Measurements from ENCODE around the gene THBS1. TPM values are rescaled to one million over a fixed set of nuclear protein-coding genes. Genes with fewer than 3 reads are reported as not detected.

THBS1 gene
- total RNA-seq, 2 experiments from 2014 or later, result 5.4 to 6.0 TPM

DNA sequence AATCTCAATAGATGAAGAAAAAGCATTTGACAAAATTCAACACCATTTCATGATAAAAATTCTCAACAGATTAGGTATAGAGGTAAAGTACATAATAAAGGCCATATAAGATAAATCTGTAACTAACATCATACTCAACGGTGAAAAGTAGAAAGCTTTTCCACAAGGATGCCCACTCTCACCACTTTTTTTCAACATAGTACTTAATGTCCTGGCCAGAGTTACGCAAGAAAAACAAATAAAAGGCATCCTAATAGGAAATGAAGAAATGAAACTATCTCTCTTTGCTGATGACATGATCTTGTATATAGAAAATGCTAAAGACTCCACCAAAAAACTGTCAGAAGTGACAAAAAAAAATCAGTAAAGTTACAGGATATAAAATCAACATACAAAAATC lies 33.0 kb downstream of the THBS1 start:
- H3K27me3 Mint-ChIP-seq, result no peaks in the 10 kb centered on the region
- H3K4me3 Mint-ChIP-seq, result no peak overlapping the region
- POLR2A ChIA-PET, result no interaction called here

GRCh38 chr15:39616731-39617455 lies 36.0 kb downstream of the THBS1 start:
- POLR2A ChIA-PET, result no interaction called here
- Mint-ChIP-seq H3K27ac (peak overlapping the region; percentile 4), H3K36me3 (peaks cover 13% of the 10 kb centered on the region), H3K4me3 (no peak overlapping the region), H3K27me3 (no peaks in the 10 kb centered on the region), H3K9me3 (peaks cover 17% of the 10 kb centered on the region), H3K4me1 (peaks cover 3% of the 10 kb centered on the region)
- no peak for ATAC-seq (ENCODE audit: low read depth)
- no peak for DNase-seq

More for the DNA sequence above, 33.0 kb downstream of the THBS1 start:
- Mint-ChIP-seq H3K4me1 (peaks cover 1% of the 10 kb centered on the region), H3K9me3 (peaks cover 14% of the 10 kb centered on the region), H3K27ac (no peak overlapping the region), H3K36me3 (peaks cover 10% of the 10 kb centered on the region)
- DNase-seq, result no peak
- ATAC-seq (ENCODE audit: low read depth), result no peak

- Mint-ChIP-seq H3K4me1 (peaks cover 14% of the 10 kb centered on the region), H3K27ac (no peak overlapping the region), H3K4me3 (no peak overlapping the region), H3K9me3 (peaks cover 12% of the 10 kb centered on the region), H3K27me3 (no peaks in the 10 kb centered on the region), H3K36me3 (peaks cover 17% of the 10 kb centered on the region)
- POLR2A ChIA-PET, result no interaction called here
- DNase-seq (no peak), ATAC-seq (ENCODE audit: low read depth) (no peak)
Observed at GRCh38 chr15:39618063-39618823, 37.4 kb downstream of the THBS1 start.

DNA sequence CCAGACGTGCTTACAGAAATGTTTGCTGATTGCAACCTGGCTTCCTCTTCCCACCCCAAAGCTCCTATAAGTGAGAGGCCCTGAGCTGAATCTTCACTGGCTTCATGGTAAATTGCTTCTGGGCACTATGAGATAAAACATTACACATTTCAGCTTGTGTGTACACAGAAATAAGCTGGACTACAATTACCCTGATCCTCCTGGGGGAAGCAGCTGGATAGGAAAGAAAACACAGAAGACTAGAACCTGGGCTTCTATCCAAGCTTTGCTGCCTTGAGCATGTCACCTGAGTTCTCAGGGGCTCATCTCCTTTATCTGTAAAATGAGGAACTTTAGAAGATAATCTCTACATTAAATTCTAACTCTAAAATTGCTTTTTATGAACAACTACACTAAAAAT lies 40.3 kb downstream of the THBS1 start:
- no peaks in the 10 kb centered on the region for H3K27me3 Mint-ChIP-seq
- no peak overlapping the region for H3K27ac Mint-ChIP-seq

DNA sequence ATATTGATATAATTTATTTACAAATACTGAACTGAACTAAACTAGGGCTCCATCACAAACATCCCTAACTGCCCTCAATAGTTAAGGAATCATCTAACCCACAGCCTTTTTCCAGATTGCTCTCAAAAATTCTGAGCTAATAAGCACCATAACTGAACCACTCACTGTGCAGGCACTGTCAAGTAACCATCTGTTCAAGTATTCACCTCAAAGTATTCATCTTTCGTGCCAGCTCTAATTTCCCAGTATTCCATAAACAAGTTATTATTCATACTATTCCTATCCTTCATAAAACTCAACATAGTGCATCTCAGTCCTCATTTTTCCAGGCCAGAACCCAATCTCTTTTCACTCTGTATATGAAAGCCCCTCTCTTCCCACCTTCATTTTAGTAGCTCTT lies 41.1 kb downstream of the THBS1 start:
- Mint-ChIP-seq H3K27me3 (no peaks in the 10 kb centered on the region), H3K27ac (no peak overlapping the region), H3K36me3 (peaks cover 28% of the 10 kb centered on the region), H3K9me3 (peaks cover 12% of the 10 kb centered on the region), H3K4me3 (no peak overlapping the region), H3K4me1 (peaks cover 45% of the 10 kb centered on the region)
- ATAC-seq (ENCODE audit: low read depth), result no peak
- POLR2A ChIA-PET, result interaction anchor here (0.8 kb wide), 1 partner anchor 60 kb away, joined by 3 read pairs; no protein-coding TSS in a partner anchor
- DNase-seq, result no peak

More for the DNA sequence above, 40.3 kb downstream of the THBS1 start:
- POLR2A ChIA-PET, result no interaction called here
- H3K4me1 Mint-ChIP-seq, result peaks cover 41% of the 10 kb centered on the region
- ATAC-seq (ENCODE audit: low read depth) (no peak), DNase-seq (no peak)
- H3K36me3 Mint-ChIP-seq, result peaks cover 23% of the 10 kb centered on the region
- peaks cover 10% of the 10 kb centered on the region for H3K9me3 Mint-ChIP-seq
- H3K4me3 Mint-ChIP-seq, result no peak overlapping the region

GRCh38 chr15:39622660-39623516 lies 42.0 kb downstream of the THBS1 start:
- Mint-ChIP-seq H3K27me3 (no peaks in the 10 kb centered on the region), H3K4me3 (peak overlapping the region; percentile 48), H3K4me1 (peaks cover 48% of the 10 kb centered on the region), H3K9me3 (peaks cover 12% of the 10 kb centered on the region), H3K36me3 (peaks cover 28% of the 10 kb centered on the region), H3K27ac (peak overlapping the region; percentile 99)
- POLR2A ChIA-PET, result interaction anchor here (0.6 to 3.2 kb wide), 9 partner anchors 13 to 480 kb away, joined by 3 to 12 read pairs (median 4); partner anchors contain the start of genes FSIP1 and THBS1
- ATAC-seq (ENCODE audit: low read depth), result no peak
- DNase-seq, result no peak

- ATAC-seq (ENCODE audit: low read depth) (peak; percentile 86), DNase-seq (no peak)
Observed at GRCh38 chr15:39623529-39623931, 42.7 kb downstream of the THBS1 start.

DNA sequence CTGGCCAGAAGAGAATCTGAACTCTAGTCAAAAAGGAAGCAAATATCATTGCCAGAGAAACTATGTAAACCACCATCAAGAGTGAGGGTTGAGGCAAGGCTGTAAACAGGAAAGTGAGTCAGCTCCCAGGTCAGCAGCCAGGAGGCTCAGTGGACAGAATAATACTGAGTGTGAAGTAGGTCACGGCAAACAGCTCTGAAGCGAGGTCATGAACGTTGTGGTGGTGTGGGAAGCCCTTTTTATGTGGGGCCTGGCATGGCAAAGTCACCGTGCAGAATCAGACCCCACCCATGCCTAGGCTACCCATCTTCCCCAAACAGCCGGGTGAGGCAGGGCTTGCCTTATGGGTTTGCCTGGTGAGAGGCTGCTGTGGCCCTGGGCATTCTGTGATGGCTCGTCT lies 43.9 kb downstream of the THBS1 start:
- peak overlapping the region; percentile 99 for H3K27ac Mint-ChIP-seq
- peaks cover 29% of the 10 kb centered on the region for H3K36me3 Mint-ChIP-seq
- POLR2A ChIA-PET, result interaction anchor here (0.6 to 3.2 kb wide), 6 partner anchors 11 to 936 kb away, joined by 3 to 12 read pairs (median 6); partner anchors contain the start of gene FSIP1
- H3K9me3 Mint-ChIP-seq, result peaks cover 9% of the 10 kb centered on the region
- ATAC-seq (ENCODE audit: low read depth) (peak; percentile 76), DNase-seq (peak; percentile 65)
- H3K4me1 Mint-ChIP-seq, result peaks cover 66% of the 10 kb centered on the region
- peak overlapping the region; percentile 71 for H3K4me3 Mint-ChIP-seq
- H3K27me3 Mint-ChIP-seq, result no peaks in the 10 kb centered on the region

More at GRCh38 chr15:39623529-39623931, 42.7 kb downstream of the THBS1 start:
- Mint-ChIP-seq H3K9me3 (peaks cover 12% of the 10 kb centered on the region), H3K27me3 (no peaks in the 10 kb centered on the region), H3K27ac (peak overlapping the region; percentile 99), H3K36me3 (peaks cover 31% of the 10 kb centered on the region), H3K4me1 (peaks cover 53% of the 10 kb centered on the region), H3K4me3 (peak overlapping the region; percentile 59)
- POLR2A ChIA-PET, result interaction anchor here (0.7 to 3.2 kb wide), 8 partner anchors 12 to 312 kb away, joined by 3 to 12 read pairs (median 4); partner anchors contain the start of genes FSIP1 and THBS1

- Mint-ChIP-seq H3K36me3 (peaks cover 30% of the 10 kb centered on the region), H3K4me3 (peak overlapping the region; percentile 71), H3K4me1 (peaks cover 71% of the 10 kb centered on the region), H3K27me3 (no peaks in the 10 kb centered on the region), H3K9me3 (peaks cover 6% of the 10 kb centered on the region), H3K27ac (peak overlapping the region; percentile 99)
- DNase-seq, result no peak
- POLR2A ChIA-PET, result interaction anchor here (1.1 to 3.2 kb wide), 4 partner anchors 10 to 937 kb away, joined by 5 to 12 read pairs (median 6); partner anchors contain the start of gene FSIP1
- no peak for ATAC-seq (ENCODE audit: low read depth)
Observed at GRCh38 chr15:39625451-39625850, 44.6 kb downstream of the THBS1 start.

DNA sequence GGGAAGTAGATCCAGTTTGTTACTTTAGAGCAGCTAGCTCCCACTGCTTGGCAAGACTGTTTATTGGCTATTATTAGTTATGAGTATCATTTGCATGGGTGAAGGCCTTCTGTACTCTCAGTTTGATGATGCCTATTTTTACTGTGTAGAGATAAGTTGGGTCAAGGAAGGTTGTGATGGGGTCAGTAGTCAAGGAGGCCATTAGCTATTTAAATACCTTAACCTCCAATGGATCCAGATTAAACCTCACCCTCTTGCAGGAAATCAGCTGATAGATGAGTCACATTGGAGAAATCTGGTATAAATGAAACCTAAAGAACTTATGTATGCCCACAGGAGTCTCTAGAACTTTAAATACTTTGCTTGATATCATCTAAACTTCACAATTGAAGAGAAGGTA lies 45.0 kb downstream of the THBS1 start:
- H3K9me3 Mint-ChIP-seq, result peaks cover 6% of the 10 kb centered on the region
- peaks cover 71% of the 10 kb centered on the region for H3K4me1 Mint-ChIP-seq
- H3K4me3 Mint-ChIP-seq, result peak overlapping the region; percentile 5
- peak overlapping the region; percentile 99 for H3K27ac Mint-ChIP-seq
- H3K36me3 Mint-ChIP-seq, result peaks cover 30% of the 10 kb centered on the region
- DNase-seq (no peak), ATAC-seq (ENCODE audit: low read depth) (no peak)
- POLR2A ChIA-PET, result interaction anchor here (1.3 to 3.2 kb wide), 3 partner anchors 10 to 157 kb away, joined by 6 to 12 read pairs (median 6); partner anchors contain the start of gene FSIP1
- no peaks in the 10 kb centered on the region for H3K27me3 Mint-ChIP-seq

DNA sequence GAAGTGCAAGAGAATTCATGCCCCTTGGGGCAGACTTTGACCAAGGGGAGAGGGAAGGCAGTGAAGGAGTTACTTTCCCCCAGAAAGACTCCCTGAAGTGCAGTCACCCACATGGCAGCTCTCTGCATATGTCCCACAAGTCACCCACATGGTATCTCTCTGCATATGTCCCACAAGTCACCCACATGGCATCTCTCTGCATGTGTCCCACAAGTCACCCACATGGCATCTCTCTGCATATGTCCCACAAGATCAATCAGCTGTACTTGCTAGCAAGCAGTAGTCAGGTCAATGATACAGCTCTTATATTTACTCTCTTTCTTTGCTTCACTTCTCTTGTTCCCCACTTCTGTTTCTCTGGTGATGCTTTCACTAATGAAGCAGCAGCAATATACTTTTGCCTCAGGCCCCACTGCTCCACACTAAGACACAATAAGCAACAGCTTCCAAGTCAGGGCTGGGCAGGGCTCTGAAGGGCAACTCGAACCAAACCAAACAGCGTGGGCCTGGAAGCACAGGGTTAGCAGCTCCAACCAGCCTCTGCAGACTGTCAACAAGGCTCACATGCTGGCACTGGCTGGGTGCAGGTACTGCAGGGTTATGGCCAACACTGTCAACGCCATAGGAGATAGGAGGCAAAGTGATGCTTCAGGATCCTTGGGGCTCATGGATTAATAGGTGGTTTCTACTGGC lies 46.7 kb downstream of the THBS1 start:
- Mint-ChIP-seq H3K4me3 (no peak overlapping the region), H3K4me1 (peaks cover 67% of the 10 kb centered on the region), H3K36me3 (peaks cover 29% of the 10 kb centered on the region)

GRCh38 chr15:39628144-39628508 lies 47.2 kb downstream of the THBS1 start:
- no peak for DNase-seq
- H3K27ac Mint-ChIP-seq, result peak overlapping the region; percentile 99

More for the DNA sequence above, 46.7 kb downstream of the THBS1 start:
- POLR2A ChIA-PET, result no interaction called here
- ATAC-seq (ENCODE audit: low read depth), result no peak
- peaks cover 6% of the 10 kb centered on the region for H3K9me3 Mint-ChIP-seq
- no peaks in the 10 kb centered on the region for H3K27me3 Mint-ChIP-seq
- DNase-seq, result no peak
- peak overlapping the region; percentile 99 for H3K27ac Mint-ChIP-seq

More at GRCh38 chr15:39628144-39628508, 47.2 kb downstream of the THBS1 start:
- no peaks in the 10 kb centered on the region for H3K27me3 Mint-ChIP-seq
- no peak overlapping the region for H3K4me3 Mint-ChIP-seq
- peaks cover 62% of the 10 kb centered on the region for H3K4me1 Mint-ChIP-seq
- H3K36me3 Mint-ChIP-seq, result peaks cover 26% of the 10 kb centered on the region
- POLR2A ChIA-PET, result no interaction called here
- ATAC-seq (ENCODE audit: low read depth), result no peak
- H3K9me3 Mint-ChIP-seq, result peaks cover 6% of the 10 kb centered on the region
